Activated naive CD8-positive, alpha-beta T cell treated with anti-CD3 and anti-CD28 coated beads, Interleukin-2, amount 10 ng/mL, durations not matched to agents 7 days and 5 days (primary cell): Measurements from ENCODE around the gene RFPL3. TPM values are rescaled to one million over a fixed set of nuclear protein-coding genes. Genes with fewer than 3 reads are reported as not detected.

Source experiments
- ATAC-seq: fragments of 150-1000 bp; cut with Tn5 transposase; one replicate; pipeline ENCODE4 v1.10.0; 2021; ENCODE audit warnings: low read depth, moderate library complexity
- POLR2A ChIA-PET: fragments of 350-600 bp; sonication (Branson Sonifier 250); formaldehyde crosslinking; loops from one replicate; lab custom pipeline; 2021; ENCODE audit warnings: antibody characterized with exemption; lab: Charles Lee
- DNase-seq: peaks from one replicate; pipeline ENCODE4 v3.0.0; 2021
- H3K27ac Mint-ChIP-seq: one replicate; pipeline ENCODE4 v1.8.0; 2022; ENCODE audit warnings: mild to moderate bottlenecking, mixed read lengths
- H3K27me3 Mint-ChIP-seq: one replicate; pipeline ENCODE4 v1.8.0; 2022; ENCODE audit warnings: mild to moderate bottlenecking, moderate library complexity, mixed read lengths
- H3K36me3 Mint-ChIP-seq: one replicate; pipeline ENCODE4 v1.8.0; 2021; ENCODE audit warnings: mild to moderate bottlenecking, mixed read lengths
- H3K4me1 Mint-ChIP-seq: one replicate; pipeline ENCODE4 v1.8.0; 2021; ENCODE audit warnings: mixed read lengths
- H3K4me3 Mint-ChIP-seq: one replicate; pipeline ENCODE4 v1.8.0; 2022; ENCODE audit warnings: mild to moderate bottlenecking, moderate library complexity, mixed read lengths
- H3K9me3 Mint-ChIP-seq: one replicate; pipeline ENCODE4 v1.8.0; 2021; ENCODE audit warnings: mixed read lengths
- total RNA-seq, 2 experiments: library from RNA; stranded (reverse); gene quantifications; one replicate each; pipeline ENCODE4 v1.2.3, GENCODE V29; 2021

The RFPL3 gene
- total RNA-seq, 2 experiments from 2014 or later = not detected

- no peak for DNase-seq
- no peak for ATAC-seq
- no peaks in the 10 kb centered on the region for H3K4me1 Mint-ChIP-seq
- H3K27ac Mint-ChIP-seq = no peak overlapping the region
- no peaks in the 10 kb centered on the region for H3K9me3 Mint-ChIP-seq
- H3K36me3 Mint-ChIP-seq = no peaks in the 10 kb centered on the region
- H3K4me3 Mint-ChIP-seq = no peak overlapping the region
- peaks cover 3% of the 10 kb centered on the region for H3K27me3 Mint-ChIP-seq
- POLR2A ChIA-PET = no interaction called here
These were observed 32.9 kb upstream of the RFPL3 start for GRCh38 chr22:32324505-32325415.

- no peaks in the 10 kb centered on the region for H3K4me1 Mint-ChIP-seq
- POLR2A ChIA-PET = no interaction called here
- peaks cover 2% of the 10 kb centered on the region for H3K27me3 Mint-ChIP-seq
- no peaks in the 10 kb centered on the region for H3K9me3 Mint-ChIP-seq
- no peaks in the 10 kb centered on the region for H3K36me3 Mint-ChIP-seq
- DNase-seq (no peak), ATAC-seq (no peak)
- H3K27ac Mint-ChIP-seq = no peak overlapping the region
- no peak overlapping the region for H3K4me3 Mint-ChIP-seq
These were observed 32.3 kb upstream of the RFPL3 start for GRCh38 chr22:32325416-32325801.

- Mint-ChIP-seq H3K27ac (no peak overlapping the region), H3K36me3 (no peaks in the 10 kb centered on the region), H3K9me3 (no peaks in the 10 kb centered on the region), H3K27me3 (no peaks in the 10 kb centered on the region), H3K4me3 (no peak overlapping the region), H3K4me1 (no peaks in the 10 kb centered on the region)
- DNase-seq = no peak
- POLR2A ChIA-PET = no interaction called here
- ATAC-seq = no peak
These were observed 31.8 kb upstream of the RFPL3 start for GRCh38 chr22:32325811-32326237.

GRCh38 chr22:32326647-32327046 lies 31.0 kb upstream of the RFPL3 start:
- no peak for ATAC-seq
- POLR2A ChIA-PET = no interaction called here
- H3K4me3 Mint-ChIP-seq = no peak overlapping the region
- H3K9me3 Mint-ChIP-seq = no peaks in the 10 kb centered on the region
- DNase-seq = no peak
- H3K36me3 Mint-ChIP-seq = no peaks in the 10 kb centered on the region
- H3K4me1 Mint-ChIP-seq = no peaks in the 10 kb centered on the region
- H3K27me3 Mint-ChIP-seq = no peaks in the 10 kb centered on the region
- no peak overlapping the region for H3K27ac Mint-ChIP-seq

- DNase-seq (no peak), ATAC-seq (no peak)
- Mint-ChIP-seq H3K4me1 (no peaks in the 10 kb centered on the region), H3K36me3 (no peaks in the 10 kb centered on the region), H3K27ac (no peak overlapping the region), H3K27me3 (no peaks in the 10 kb centered on the region), H3K9me3 (no peaks in the 10 kb centered on the region), H3K4me3 (no peak overlapping the region)
- POLR2A ChIA-PET = no interaction called here
These were observed 30.6 kb upstream of the RFPL3 start for GRCh38 chr22:32327066-32327465.

GRCh38 chr22:32327596-32328171 lies 30.0 kb upstream of the RFPL3 start:
- Mint-ChIP-seq H3K4me3 (no peak overlapping the region), H3K27me3 (no peaks in the 10 kb centered on the region), H3K4me1 (no peaks in the 10 kb centered on the region), H3K27ac (no peak overlapping the region), H3K9me3 (no peaks in the 10 kb centered on the region), H3K36me3 (no peaks in the 10 kb centered on the region)
- POLR2A ChIA-PET = no interaction called here
- ATAC-seq = no peak
- DNase-seq = no peak

- no peaks in the 10 kb centered on the region for H3K36me3 Mint-ChIP-seq
- H3K4me1 Mint-ChIP-seq = no peaks in the 10 kb centered on the region
- POLR2A ChIA-PET = no interaction called here
- H3K9me3 Mint-ChIP-seq = no peaks in the 10 kb centered on the region
- no peaks in the 10 kb centered on the region for H3K27me3 Mint-ChIP-seq
- DNase-seq = no peak
- H3K27ac Mint-ChIP-seq = no peak overlapping the region
- no peak for ATAC-seq
- H3K4me3 Mint-ChIP-seq = no peak overlapping the region
These were observed 29.1 kb upstream of the RFPL3 start for GRCh38 chr22:32328306-32329201.

GRCh38 chr22:32329202-32329645 lies 28.4 kb upstream of the RFPL3 start:
- no peak for DNase-seq
- Mint-ChIP-seq H3K27ac (no peak overlapping the region), H3K27me3 (peaks cover 2% of the 10 kb centered on the region), H3K36me3 (no peaks in the 10 kb centered on the region), H3K9me3 (no peaks in the 10 kb centered on the region), H3K4me1 (no peaks in the 10 kb centered on the region), H3K4me3 (no peak overlapping the region)
- no peak for ATAC-seq
- POLR2A ChIA-PET = no interaction called here

GRCh38 chr22:32331236-32331917 lies 26.3 kb upstream of the RFPL3 start:
- ATAC-seq = no peak
- Mint-ChIP-seq H3K9me3 (no peaks in the 10 kb centered on the region), H3K27me3 (peaks cover 3% of the 10 kb centered on the region), H3K27ac (no peak overlapping the region), H3K4me3 (no peak overlapping the region), H3K36me3 (no peaks in the 10 kb centered on the region), H3K4me1 (no peaks in the 10 kb centered on the region)
- DNase-seq = no peak
- POLR2A ChIA-PET = no interaction called here

GRCh38 chr22:32331918-32332725 lies 25.5 kb upstream of the RFPL3 start:
- no peaks in the 10 kb centered on the region for H3K4me1 Mint-ChIP-seq
- H3K4me3 Mint-ChIP-seq = no peak overlapping the region
- no peaks in the 10 kb centered on the region for H3K9me3 Mint-ChIP-seq
- no peak for DNase-seq
- H3K27me3 Mint-ChIP-seq = peaks cover 3% of the 10 kb centered on the region
- H3K36me3 Mint-ChIP-seq = no peaks in the 10 kb centered on the region
- ATAC-seq = no peak
- POLR2A ChIA-PET = no interaction called here
- no peak overlapping the region for H3K27ac Mint-ChIP-seq

- Mint-ChIP-seq H3K36me3 (no peaks in the 10 kb centered on the region), H3K27ac (no peak overlapping the region), H3K4me1 (peaks cover 3% of the 10 kb centered on the region), H3K9me3 (no peaks in the 10 kb centered on the region), H3K27me3 (peaks cover 6% of the 10 kb centered on the region), H3K4me3 (no peak overlapping the region)
- ATAC-seq (no peak), DNase-seq (no peak)
- POLR2A ChIA-PET = no interaction called here
These were observed 24.4 kb upstream of the RFPL3 start for GRCh38 chr22:32333141-32333768.
